A549 (cell line): ENCODE measurements around the gene FBH1. TPM values are rescaled to one million over a fixed set of nuclear protein-coding genes. Genes with fewer than 3 reads are reported as not detected.
"Not testable (repeated sequence)": the region's sequence is repeated elsewhere in the genome, so short reads cannot be mapped to it uniquely, and the experiment has no call there.

Source experiments
- ATAC-seq, 2 experiments: fragments of 200-7000 bp in 1 of 2; fragments of >200 bp in 1 of 2; cut with Nextera tagmentation in 1 of 2; cut with Tn5 transposase in 1 of 2; 3 replicates each; pipeline versions ENCODE4 v1.8.0 to v1.9.1; 2018 to 2020; ENCODE audit warnings: mild to moderate bottlenecking in 1 of 2, moderate library complexity in 1 of 2
- CTCF ChIA-PET: fragments of 300-600 bp; sonication (Branson Sonifier 250); formaldehyde crosslinking; extraction: SDS; loops from one replicate; lab custom pipeline; 2021; ENCODE audit warnings: antibody characterized with exemption, inconsistent platforms; lab: Yijun Ruan, JAX
- POLR2A ChIA-PET: fragments of 350-600 bp; formaldehyde crosslinking; extraction: SDS; loops from one replicate; lab custom pipeline; 2021; ENCODE audit warnings: antibody characterized with exemption, inconsistent platforms; lab: Yijun Ruan, JAX
- DNase-seq, 2 experiments: peaks; one replicate each; pipeline versions ENCODE4 v3.0.0 to v3.0.0-alpha.2; 2011 to 2016; ENCODE audit warnings: low read depth in 1 of 2, low spot score in 1 of 2
- FAIRE-seq: peaks from 2 replicates; lab custom pipeline; 2011; peaks lifted over from hg19 to GRCh38; lab: Jason Lieb, UNC
- H3K27ac ChIP-seq, 2 experiments: fragments of >200 bp; sonication (Bioruptor Twin); formaldehyde crosslinking; 3 replicates each; pipeline ENCODE4 v1.5.1; 2016 to 2017
- H3K4me1 ChIP-seq: fragments of >200 bp; sonication (Bioruptor Twin); formaldehyde crosslinking; 3 replicates; pipeline ENCODE4 v1.6.1; 2016
- H3K4me2 ChIP-seq: fragments of >200 bp; sonication (Bioruptor Twin); formaldehyde crosslinking; 3 replicates; pipeline ENCODE4 v1.6.1; 2016
- H3K4me3 ChIP-seq: fragments of >200 bp; sonication (Bioruptor Twin); formaldehyde crosslinking; 3 replicates; pipeline ENCODE4 v1.5.1; 2016
- H3K9me3 ChIP-seq: fragments of >200 bp; sonication (Bioruptor Twin); formaldehyde crosslinking; 3 replicates; pipeline ENCODE4 v1.6.1; 2016
- ATOH8 ChIP-seq: fragments of 250-450 bp; sonication (Bioruptor Pico); IDR thresholded peaks from 2 replicates; pipeline ENCODE4 v1.5.0; 2020; ENCODE audit warnings: low read depth, mild to moderate bottlenecking, moderate library complexity
- CBX8 ChIP-seq: fragments of 200-600 bp; sonication (generic); IDR thresholded peaks from 2 replicates; pipeline ENCODE4 v1.6.1; 2016
- CEBPB ChIP-seq, 2 experiments: fragments of >200 bp in 1 of 2; sonication (Bioruptor Twin) in 1 of 2; formaldehyde crosslinking in 1 of 2; IDR thresholded peaks; 2 replicates each; pipeline ENCODE4 v1.6.1; 2012 to 2016
- CHD4 ChIP-seq: fragments of 200-600 bp; sonication (generic); IDR thresholded peaks from 2 replicates; pipeline ENCODE4 v1.6.1; 2016; ENCODE audit warnings: antibody characterized with exemption, mild to moderate bottlenecking, borderline replicate concordance
- CTCF ChIP-seq: fragments of >200 bp; sonication (Bioruptor Twin); formaldehyde crosslinking; IDR thresholded peaks from 3 replicates; pipeline ENCODE4 v1.5.1; 2016
- FOXS1 ChIP-seq: fragments of 250-450 bp; sonication (Bioruptor Pico); IDR thresholded peaks from 2 replicates; pipeline ENCODE4 v1.5.0; 2020; ENCODE audit warnings: mild to moderate bottlenecking, moderate library complexity
- HOXB5 ChIP-seq: fragments of 250-450 bp; sonication (Bioruptor Pico); IDR thresholded peaks from 2 replicates; pipeline ENCODE4 v1.5.0; 2020; ENCODE audit warnings: mild to moderate bottlenecking, moderate library complexity
- JUNB ChIP-seq: fragments of >200 bp; sonication (Bioruptor Twin); formaldehyde crosslinking; IDR thresholded peaks from 2 replicates; pipeline ENCODE4 v1.6.1; 2016
- NFE2L2 ChIP-seq: fragments of 150-350 bp; conservative IDR thresholded peaks from 2 replicates; pipeline ENCODE4 v1.6.1; 2014; ENCODE audit warnings: low read length
- RAD21 ChIP-seq, 2 experiments: fragments of >200 bp in 1 of 2; sonication (Bioruptor Twin) in 1 of 2; formaldehyde crosslinking in 1 of 2; IDR thresholded peaks in 1 of 2; conservative IDR thresholded peaks in 1 of 2; 2 replicates in 1 of 2; 3 replicates in 1 of 2; pipeline ENCODE4 v1.6.1; 2012 to 2018; ENCODE audit warnings: inconsistent platforms in 1 of 2
- RARB ChIP-seq: fragments of 250-450 bp; sonication (Bioruptor Pico); IDR thresholded peaks from 2 replicates; pipeline ENCODE4 v1.8.0; 2021; ENCODE audit warnings: mild to moderate bottlenecking, moderate library complexity
- SMC3 ChIP-seq: fragments of >200 bp; sonication (Bioruptor Twin); formaldehyde crosslinking; IDR thresholded peaks from 3 replicates; pipeline ENCODE4 v1.6.1; 2018; ENCODE audit warnings: inconsistent platforms
- ZNF302 ChIP-seq: fragments of 250-450 bp; sonication (Bioruptor Pico); IDR thresholded peaks from 2 replicates; pipeline ENCODE4 v1.9.0; 2021; ENCODE audit warnings: inconsistent platforms, mild to moderate bottlenecking, moderate library complexity
- ZSCAN20 ChIP-seq: fragments of 250-450 bp; sonication (Bioruptor Pico); IDR thresholded peaks from 2 replicates; pipeline ENCODE4 v1.8.0; 2022; ENCODE audit warnings: mild to moderate bottlenecking, moderate library complexity
- WGBS: methylation state at CpG from one replicate; pipeline ENCODE4 v1.1.6; 2017; ENCODE audit errors: missing lambda C conversion rate; 5-methylcytosine and 5-hydroxymethylcytosine counted together
- polyA plus RNA-seq, 4 experiments: library from polyadenylated mRNA; depleted of rRNA in 3 of 4; stranded (reverse); fragments of >200 nt; fragmentation: RNase III in 1 of 4; extraction: RNeasy Plus Mini Kit Qiagen cat#74134 plus additional on column Dnase treatment in 1 of 4; gene quantifications; 2 replicates in 3 of 4; 3 replicates in 1 of 4; pipeline ENCODE4 v1.2.3, GENCODE V29; 2011 to 2017

Gene FBH1
- polyA plus RNA-seq, 2 of the 4 experiments (the other 2 are of a cell fraction) = 43.9 to 56.5 TPM

GRCh38 chr10:5873515-5873995, 16.5 kb upstream of the FBH1 start:
- FAIRE-seq = no peak

DNA sequence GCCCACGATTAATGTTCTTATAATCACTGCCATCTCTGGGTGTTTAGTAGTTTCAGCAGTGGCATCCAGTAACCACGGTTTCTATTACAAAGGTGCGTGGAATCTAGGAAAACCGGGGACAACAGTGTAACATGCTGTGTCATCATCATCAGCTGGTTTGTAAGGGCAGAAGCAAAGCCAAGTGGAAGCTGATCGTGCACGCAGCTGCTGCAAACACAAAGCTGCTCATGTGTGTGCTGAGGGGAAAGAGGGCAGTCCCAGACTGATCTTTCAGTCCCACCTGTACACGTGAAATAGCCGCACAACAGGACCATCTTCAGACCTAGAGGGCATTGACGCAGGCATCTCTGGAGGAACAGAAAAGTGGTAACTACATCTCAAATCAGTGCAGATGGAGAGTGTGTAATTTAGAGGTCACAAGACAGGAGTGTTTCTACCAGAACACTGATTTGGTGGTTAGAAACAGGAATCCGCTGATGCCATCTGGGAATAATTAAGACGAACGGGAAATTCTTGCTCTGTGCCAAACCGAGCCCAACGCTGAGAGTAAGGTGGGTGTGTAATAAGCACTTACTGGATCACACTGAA, 13.8 kb upstream of the FBH1 start:
- no peak for ATAC-seq
- FAIRE-seq = no peak
- CTCF ChIA-PET = no interaction called here

More at GRCh38 chr10:5873515-5873995, 16.5 kb upstream of the FBH1 start:
- WGBS = 49% methylated on average over 9 of the region's 9 CpGs
- no peaks in the 10 kb centered on the region for H3K4me1 ChIP-seq
- POLR2A ChIA-PET = interaction anchor here (0.7 to 2.4 kb wide), 3 partner anchors 15 to 60 kb away, joined by 3 to 18 read pairs (median 4); partner anchors contain the start of gene GDI2
- peak; percentile 71 to 82 for DNase-seq
- 0 out of 3 replicates have a peak, but pooled peaks cover 3% of the 10 kb centered on the region for H3K9me3 ChIP-seq
- H3K4me3 ChIP-seq = no peak overlapping the region
- CTCF ChIA-PET = interaction anchor here (0.6 to 2.9 kb wide), 22 partner anchors 10 to 641 kb away, joined by 3 to 20 read pairs (median 4); partner anchors contain the start of genes ANKRD16, FBH1 and GDI2
- peak; percentile 86 to 92 for ATAC-seq
- H3K4me2 ChIP-seq = no peak overlapping the region
- no peak for TF ChIP-seq CBX8
- TF ChIP-seq CTCF = peak; percentile 81
- TF ChIP-seq ZNF302 (CRISPR knock-in tag) = no peak
- peak; percentile 57 to 65 for TF ChIP-seq RAD21 (conservative IDR thresholded peaks at IDR 0.05 in 1 of 2, IDR thresholded peaks at IDR 0.05 in 1 of 2)
- peak; percentile 82 for TF ChIP-seq SMC3
- no peak overlapping the region for H3K27ac ChIP-seq

DNA sequence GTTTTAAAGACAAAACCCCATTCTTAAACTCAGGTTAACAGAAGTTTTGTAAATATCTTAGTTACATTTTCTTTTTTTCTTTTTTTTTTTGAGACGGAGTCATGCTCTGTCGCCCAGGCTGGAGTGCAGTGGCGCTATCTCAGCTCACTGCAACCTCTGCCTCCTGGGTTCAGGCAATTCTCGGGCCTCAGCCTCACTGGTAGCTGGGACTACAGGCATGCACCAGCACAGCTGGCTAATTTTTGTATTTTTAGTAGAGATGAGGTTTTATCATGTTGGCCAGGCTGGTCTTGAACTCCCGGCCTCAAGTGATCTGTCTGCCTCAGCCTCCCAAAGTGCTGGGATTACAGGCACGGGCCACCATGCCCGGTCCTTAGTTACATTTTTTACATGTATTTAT, 13.0 kb upstream of the FBH1 start:
- CTCF ChIA-PET = interaction anchor here (0.6 to 0.7 kb wide), 2 partner anchors 12 to 381 kb away, joined by 3 read pairs; no protein-coding TSS in a partner anchor
- 92% methylated on average over 7 of the region's 7 CpGs for WGBS

More for the DNA sequence above, 13.8 kb upstream of the FBH1 start:
- H3K4me1 ChIP-seq = no peaks in the 10 kb centered on the region
- 85% methylated on average over 14 of the region's 14 CpGs for WGBS
- no peak for DNase-seq
- no peak overlapping the region for H3K4me2 ChIP-seq
- H3K27ac ChIP-seq = no peak overlapping the region
- H3K9me3 ChIP-seq = no peaks in the 10 kb centered on the region
- POLR2A ChIA-PET = no interaction called here
- TF ChIP-seq CEBPB (IDR thresholded peaks at IDR 0.05) = no peak
- no peak for TF ChIP-seq RARB (CRISPR knock-in tag)
- TF ChIP-seq HOXB5 (CRISPR knock-in tag) = no peak
- no peak for TF ChIP-seq ATOH8 (CRISPR knock-in tag)
- no peak overlapping the region for H3K4me3 ChIP-seq

DNA sequence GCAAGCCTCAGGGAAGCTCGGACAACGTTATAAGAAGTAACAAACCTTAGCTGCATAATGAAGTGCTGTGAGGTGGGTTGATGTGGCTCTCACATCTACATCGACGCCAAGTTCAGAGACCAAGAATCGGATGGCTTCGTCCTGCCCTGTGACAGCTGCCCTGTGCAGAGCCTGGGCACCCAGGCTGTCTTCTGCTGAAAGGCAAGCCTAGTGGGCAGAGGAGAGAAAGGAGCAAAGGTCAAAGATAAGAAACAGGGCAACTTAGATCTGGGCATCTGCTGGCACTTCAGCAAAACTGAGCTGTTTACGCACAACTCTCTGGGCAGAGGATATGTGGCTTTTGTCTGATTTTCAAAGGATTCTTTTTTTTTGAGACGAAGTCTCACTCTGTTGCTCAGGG, 7.1 kb upstream of the FBH1 start:
- no peak for DNase-seq
- Histone ChIP-seq H3K4me1 (peaks cover 9% of the 10 kb centered on the region; the same call in 2 of the 3 replicates), H3K4me2 (no peak overlapping the region), H3K27ac (no peak overlapping the region), H3K4me3 (no peak overlapping the region), H3K9me3 (no peaks in the 10 kb centered on the region)
- ChIA-PET CTCF (interaction anchor here (1.0 to 2.9 kb wide), 2 partner anchors 9 to 12 kb away, joined by 8 to 12 read pairs; no protein-coding TSS in a partner anchor), POLR2A (no interaction called here)
- no peak for ATAC-seq
- WGBS = 84% methylated on average over 7 of the region's 8 CpGs
- FAIRE-seq = no peak
- TF ChIP-seq JUNB (no peak), CHD4 (no peak), ZNF302 (CRISPR knock-in tag) (no peak), NFE2L2 (no peak), ZSCAN20 (CRISPR knock-in tag) (no peak), FOXS1 (no peak), RARB (CRISPR knock-in tag) (no peak)

More for the DNA sequence above, 13.0 kb upstream of the FBH1 start:
- not testable (repeated sequence) for H3K4me2 ChIP-seq, FAIRE-seq, H3K27ac ChIP-seq, H3K4me3 ChIP-seq, H3K4me1 ChIP-seq, DNase-seq, ATAC-seq, H3K9me3 ChIP-seq
- POLR2A ChIA-PET = interaction anchor here (1.3 kb wide), 1 partner anchor 13 kb away, joined by 5 read pairs; the partner anchor contains the start of genes ANKRD16 and FBH1
